Neural cell (in vitro differentiated cells): ENCODE measurements around the gene NFIA. TPM values are rescaled to one million over a fixed set of nuclear protein-coding genes. Genes with fewer than 3 reads are reported as not detected.

ENCODE experiments used
- H2AFZ ChIP-seq: fragments of 200-600, 300-800 bp; sonication (generic), shearing (Covaris generic); 2 replicates; pipeline ENCODE4 v1.6.0; 2014; ENCODE audit warnings: low read depth, mild to moderate bottlenecking, antibody characterized with exemption, low read length, moderate library complexity
- H3F3A ChIP-seq: fragments of 200-600 bp; shearing (Covaris generic); 2 replicates; pipeline ENCODE4 v1.6.1; 2016; ENCODE audit warnings: mild to moderate bottlenecking, moderate library complexity, mixed read lengths, antibody characterized with exemption, low read length; ENCODE audit not compliant: insufficient read depth, poor library complexity, severe bottlenecking
- H3K27ac ChIP-seq: fragments of 200-600, 300-800 bp; sonication (generic), shearing (Covaris generic); 2 replicates; pipeline ENCODE4 v1.5.1; 2014; ENCODE audit warnings: mild to moderate bottlenecking, low read length, moderate library complexity
- H3K27me3 ChIP-seq: fragments of 300-800, 200-600 bp; sonication (generic), shearing (Covaris generic); 2 replicates; pipeline ENCODE4 v1.6.0; 2014; ENCODE audit warnings: mild to moderate bottlenecking, low read depth, low read length, moderate library complexity; ENCODE audit not compliant: insufficient read depth
- H3K36me3 ChIP-seq: fragments of 300-800, 200-600 bp; sonication (generic), shearing (Covaris generic); 2 replicates; pipeline ENCODE4 v1.5.1; 2014; ENCODE audit warnings: mild to moderate bottlenecking, antibody characterized with exemption, low read length, moderate library complexity; ENCODE audit not compliant: insufficient read depth
- H3K4me2 ChIP-seq: fragments of 300-800, 200-600 bp; sonication (generic), shearing (Covaris generic); 2 replicates; pipeline ENCODE4 v1.6.0; 2014; ENCODE audit warnings: mild to moderate bottlenecking, low read length
- H3K4me3 ChIP-seq: fragments of 300-800, 200-600 bp; sonication (generic), shearing (Covaris generic); 2 replicates; pipeline ENCODE4 v1.5.1; 2014; ENCODE audit warnings: mild to moderate bottlenecking, low read length, moderate library complexity
- H3K79me2 ChIP-seq: fragments of 200-600 bp; shearing (Covaris generic); replicated peaks from 2 replicates; pipeline ENCODE4 v1.6.0; 2014; ENCODE audit warnings: mild to moderate bottlenecking, low read length, moderate library complexity; ENCODE audit not compliant: insufficient read depth
- H3K9ac ChIP-seq: fragments of 300-800, 200-600 bp; sonication (generic), shearing (Covaris generic); 2 replicates; pipeline ENCODE4 v1.6.1; 2016; ENCODE audit warnings: mild to moderate bottlenecking, low read length, mixed read lengths
- H3K9me2 ChIP-seq: fragments of 200-600 bp; shearing (Covaris generic); 2 replicates; pipeline ENCODE4 v1.6.1; 2016; ENCODE audit warnings: mild to moderate bottlenecking, low read length, mixed read lengths; ENCODE audit not compliant: insufficient read depth
- H3K9me3 ChIP-seq: fragments of 200-600, 300-800 bp; sonication (generic), shearing (Covaris generic); 2 replicates; pipeline ENCODE4 v1.6.1; 2016; ENCODE audit warnings: mild to moderate bottlenecking, mixed run types, low read length, moderate library complexity, mixed read lengths
- H4K20me1 ChIP-seq: fragments of 200-600 bp; shearing (Covaris generic); 2 replicates; pipeline ENCODE4 v1.6.1; 2016; ENCODE audit warnings: mild to moderate bottlenecking, mixed run types; ENCODE audit not compliant: insufficient read depth
- EP300 ChIP-seq: fragments of 450-650 bp; conservative IDR thresholded peaks from 2 replicates; pipeline ENCODE4 v1.6.1; 2014; ENCODE audit warnings: antibody characterized with exemption, mild to moderate bottlenecking, moderate library complexity; ENCODE audit not compliant: poor library complexity, severe bottlenecking
- EZH2 ChIP-seq: fragments of 200-600, 300-800 bp; shearing (Covaris generic), sonication (generic); IDR thresholded peaks from 2 replicates; pipeline ENCODE4 v1.6.1; 2014; ENCODE audit warnings: antibody characterized with exemption, low read length, borderline replicate concordance, mild to moderate bottlenecking; ENCODE audit not compliant: insufficient read depth, poor library complexity, severe bottlenecking
- MXI1 ChIP-seq: fragments of 450-650 bp; conservative IDR thresholded peaks from 2 replicates; pipeline ENCODE4 v1.6.1; 2014; ENCODE audit warnings: antibody characterized with exemption, mild to moderate bottlenecking; ENCODE audit not compliant: poor library complexity, severe bottlenecking
- POLR2AphosphoS5 ChIP-seq: IDR thresholded peaks from 2 replicates; pipeline ENCODE4 v1.6.1; 2012
- RAD21 ChIP-seq: fragments of 450-650 bp; conservative IDR thresholded peaks from 2 replicates; pipeline ENCODE4 v1.6.1; 2014; ENCODE audit warnings: antibody characterized with exemption, mild to moderate bottlenecking, moderate library complexity
- SMC3 ChIP-seq: fragments of 450-650 bp; conservative IDR thresholded peaks from 2 replicates; pipeline ENCODE4 v1.6.1; 2014; ENCODE audit warnings: antibody characterized with exemption, mild to moderate bottlenecking, moderate library complexity; ENCODE audit not compliant: poor library complexity
- TAF1 ChIP-seq: IDR thresholded peaks from 2 replicates; pipeline ENCODE4 v1.6.1; 2012; ENCODE audit warnings: low read depth
- polyA plus RNA-seq: library from polyadenylated mRNA; depleted of rRNA; stranded (reverse); fragments of >200 nt; gene quantifications from 2 replicates; pipeline ENCODE4 v1.2.3, GENCODE V29; 2014
- TF ChIP-seq, protein P1 (sequence below): IDR thresholded peaks from 2 replicates; pipeline ENCODE4 v1.6.1; 2012; ENCODE audit warnings: borderline replicate concordance
- TF ChIP-seq, protein P2 (sequence below): fragments of 450-650 bp; IDR thresholded peaks from 2 replicates; pipeline ENCODE4 v1.5.1; 2014; ENCODE audit warnings: antibody characterized with exemption, mild to moderate bottlenecking, moderate library complexity; ENCODE audit not compliant: poor library complexity, severe bottlenecking

The NFIA gene
- polyA plus RNA-seq, 1 donor from 2014 or later: 0.47 TPM

DNA sequence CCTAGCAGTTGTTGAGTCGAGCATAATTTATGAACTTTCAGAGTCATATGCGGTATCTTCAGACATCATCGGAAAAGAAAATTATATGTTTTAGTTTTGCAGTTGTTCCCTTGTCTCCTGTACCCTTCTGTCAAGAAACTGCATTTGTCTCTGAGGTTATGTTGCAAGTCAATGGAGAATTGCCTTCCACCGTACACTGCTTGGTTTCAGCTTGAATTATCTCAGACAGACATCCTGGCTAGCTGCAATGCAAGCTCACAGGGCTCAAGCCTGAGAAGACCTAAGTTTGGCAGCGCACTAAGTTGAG, 156.0 kb downstream of the NFIA start:
- H3K9ac ChIP-seq: no peak overlapping the region
- H3K4me3 ChIP-seq: no peak overlapping the region
- no peak overlapping the region for H3K27ac ChIP-seq
- no peaks in the 10 kb centered on the region for H3K79me2 ChIP-seq
- no peaks in the 10 kb centered on the region for H3K27me3 ChIP-seq
- no peaks in the 10 kb centered on the region for H3K9me3 ChIP-seq
- no peaks in the 10 kb centered on the region for H3K9me2 ChIP-seq
- H3K4me2 ChIP-seq: no peak overlapping the region
- H4K20me1 ChIP-seq: no peaks in the 10 kb centered on the region
- TF ChIP-seq EZH2 (no peak), TAF1 (no peak), SMC3 (no peak), MXI1 (no peak), EP300 (no peak), RAD21 (no peak), POLR2AphosphoS5 (no peak)
- TF ChIP-seq, protein P1, sequence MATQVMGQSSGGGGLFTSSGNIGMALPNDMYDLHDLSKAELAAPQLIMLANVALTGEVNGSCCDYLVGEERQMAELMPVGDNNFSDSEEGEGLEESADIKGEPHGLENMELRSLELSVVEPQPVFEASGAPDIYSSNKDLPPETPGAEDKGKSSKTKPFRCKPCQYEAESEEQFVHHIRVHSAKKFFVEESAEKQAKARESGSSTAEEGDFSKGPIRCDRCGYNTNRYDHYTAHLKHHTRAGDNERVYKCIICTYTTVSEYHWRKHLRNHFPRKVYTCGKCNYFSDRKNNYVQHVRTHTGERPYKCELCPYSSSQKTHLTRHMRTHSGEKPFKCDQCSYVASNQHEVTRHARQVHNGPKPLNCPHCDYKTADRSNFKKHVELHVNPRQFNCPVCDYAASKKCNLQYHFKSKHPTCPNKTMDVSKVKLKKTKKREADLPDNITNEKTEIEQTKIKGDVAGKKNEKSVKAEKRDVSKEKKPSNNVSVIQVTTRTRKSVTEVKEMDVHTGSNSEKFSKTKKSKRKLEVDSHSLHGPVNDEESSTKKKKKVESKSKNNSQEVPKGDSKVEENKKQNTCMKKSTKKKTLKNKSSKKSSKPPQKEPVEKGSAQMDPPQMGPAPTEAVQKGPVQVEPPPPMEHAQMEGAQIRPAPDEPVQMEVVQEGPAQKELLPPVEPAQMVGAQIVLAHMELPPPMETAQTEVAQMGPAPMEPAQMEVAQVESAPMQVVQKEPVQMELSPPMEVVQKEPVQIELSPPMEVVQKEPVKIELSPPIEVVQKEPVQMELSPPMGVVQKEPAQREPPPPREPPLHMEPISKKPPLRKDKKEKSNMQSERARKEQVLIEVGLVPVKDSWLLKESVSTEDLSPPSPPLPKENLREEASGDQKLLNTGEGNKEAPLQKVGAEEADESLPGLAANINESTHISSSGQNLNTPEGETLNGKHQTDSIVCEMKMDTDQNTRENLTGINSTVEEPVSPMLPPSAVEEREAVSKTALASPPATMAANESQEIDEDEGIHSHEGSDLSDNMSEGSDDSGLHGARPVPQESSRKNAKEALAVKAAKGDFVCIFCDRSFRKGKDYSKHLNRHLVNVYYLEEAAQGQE: no peak
- TF ChIP-seq, protein P2, sequence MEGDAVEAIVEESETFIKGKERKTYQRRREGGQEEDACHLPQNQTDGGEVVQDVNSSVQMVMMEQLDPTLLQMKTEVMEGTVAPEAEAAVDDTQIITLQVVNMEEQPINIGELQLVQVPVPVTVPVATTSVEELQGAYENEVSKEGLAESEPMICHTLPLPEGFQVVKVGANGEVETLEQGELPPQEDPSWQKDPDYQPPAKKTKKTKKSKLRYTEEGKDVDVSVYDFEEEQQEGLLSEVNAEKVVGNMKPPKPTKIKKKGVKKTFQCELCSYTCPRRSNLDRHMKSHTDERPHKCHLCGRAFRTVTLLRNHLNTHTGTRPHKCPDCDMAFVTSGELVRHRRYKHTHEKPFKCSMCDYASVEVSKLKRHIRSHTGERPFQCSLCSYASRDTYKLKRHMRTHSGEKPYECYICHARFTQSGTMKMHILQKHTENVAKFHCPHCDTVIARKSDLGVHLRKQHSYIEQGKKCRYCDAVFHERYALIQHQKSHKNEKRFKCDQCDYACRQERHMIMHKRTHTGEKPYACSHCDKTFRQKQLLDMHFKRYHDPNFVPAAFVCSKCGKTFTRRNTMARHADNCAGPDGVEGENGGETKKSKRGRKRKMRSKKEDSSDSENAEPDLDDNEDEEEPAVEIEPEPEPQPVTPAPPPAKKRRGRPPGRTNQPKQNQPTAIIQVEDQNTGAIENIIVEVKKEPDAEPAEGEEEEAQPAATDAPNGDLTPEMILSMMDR: no peak
- no peaks in the 10 kb centered on the region for H3K36me3 ChIP-seq
- no peaks in the 10 kb centered on the region for H3F3A ChIP-seq
- no peak overlapping the region for H2AFZ ChIP-seq

DNA sequence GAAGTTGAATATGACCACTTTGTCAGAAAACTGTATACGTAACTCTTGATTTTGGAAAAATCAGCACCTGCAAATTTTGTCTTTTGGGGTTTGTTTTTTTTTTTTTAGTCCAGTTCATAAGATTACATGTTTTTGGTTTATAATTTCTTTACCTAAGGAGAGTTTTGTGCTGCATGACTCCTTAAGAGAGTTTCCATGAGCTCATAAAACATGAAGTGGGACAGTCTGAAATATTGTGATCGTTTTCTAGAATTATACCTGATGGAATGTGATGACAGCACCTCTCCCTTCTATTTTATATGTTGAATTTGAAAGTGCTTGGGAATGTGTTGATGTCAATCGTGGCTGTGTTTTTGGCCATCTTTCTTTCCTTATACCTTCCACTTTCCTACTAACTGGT, 158.5 kb downstream of the NFIA start:
- H3K9me3 ChIP-seq: no peaks in the 10 kb centered on the region
- H3K4me3 ChIP-seq: no peak overlapping the region
- no peaks in the 10 kb centered on the region for H3K27me3 ChIP-seq
- no peak overlapping the region for H3K4me2 ChIP-seq
- no peaks in the 10 kb centered on the region for H3K9me2 ChIP-seq
- no peak overlapping the region for H2AFZ ChIP-seq
- no peak overlapping the region for H3K9ac ChIP-seq
- no peaks in the 10 kb centered on the region for H3K79me2 ChIP-seq
- no peaks in the 10 kb centered on the region for H3K36me3 ChIP-seq
- no peaks in the 10 kb centered on the region for H4K20me1 ChIP-seq
- TF ChIP-seq POLR2AphosphoS5 (no peak), EZH2 (no peak), MXI1 (no peak), TAF1 (no peak), EP300 (no peak), RAD21 (no peak), SMC3 (no peak)
- TF ChIP-seq, protein P1: no peak
- TF ChIP-seq, protein P2: no peak
- H3K27ac ChIP-seq: no peak overlapping the region
- no peaks in the 10 kb centered on the region for H3F3A ChIP-seq
